Measurements from ENCODE around the gene RPS19BP1.
"Not testable (repeated sequence)": the region's sequence is repeated elsewhere in the genome, so short reads cannot be mapped to it uniquely, and the experiment has no call there.

The RPS19BP1 gene

GRCh38 chr22:39510529-39511149 lies 21.9 kb downstream of the RPS19BP1 start:
- no peak for DNase-seq

GRCh38 chr22:39508393-39508792 lies 24.2 kb downstream of the RPS19BP1 start:
- no peak for DNase-seq

- not testable (repeated sequence) for DNase-seq
These were observed 25.5 kb downstream of the RPS19BP1 start for GRCh38 chr22:39507021-39507420.

- no peak for DNase-seq
These were observed 28.5 kb downstream of the RPS19BP1 start for GRCh38 chr22:39504071-39504470.

- no peak for DNase-seq
These were observed 28.9 kb downstream of the RPS19BP1 start for GRCh38 chr22:39503630-39504029.

- no peak for DNase-seq
These were observed 29.6 kb downstream of the RPS19BP1 start for GRCh38 chr22:39502789-39503409.

- DNase-seq = peak; percentile 83 to 95
These were observed 30.3 kb downstream of the RPS19BP1 start, which contains the start of gene MIEF1 for GRCh38 chr22:39502109-39502788. Gene MIEF1, plus strand, starts transcription at chr22:39502290. Its CDS starts 9,005 bp downstream, at chr22:39511295.

GRCh38 chr22:39501644-39502108 lies 30.9 kb downstream of the RPS19BP1 start:
- no peak for DNase-seq

- DNase-seq = no peak
These were observed 32.4 kb downstream of the RPS19BP1 start for GRCh38 chr22:39500101-39500500.

- DNase-seq = no peak
These were observed 33.7 kb downstream of the RPS19BP1 start for GRCh38 chr22:39498802-39499201.

- peak in 1 of 2 experiments; percentile 43 for DNase-seq
These were observed 34.2 kb downstream of the RPS19BP1 start for GRCh38 chr22:39498368-39498767.

GRCh38 chr22:39497429-39497828 lies 35.1 kb downstream of the RPS19BP1 start:
- peak; percentile 56 to 87 for DNase-seq

- DNase-seq = peak in 1 of 2 experiments; percentile 54
These were observed 36.3 kb downstream of the RPS19BP1 start for GRCh38 chr22:39496131-39496838.

- no peak for DNase-seq
These were observed 38.0 kb downstream of the RPS19BP1 start for GRCh38 chr22:39494471-39495120.

GRCh38 chr22:39493759-39494158 lies 38.8 kb downstream of the RPS19BP1 start:
- DNase-seq = no peak

- DNase-seq = no peak
These were observed 40.4 kb downstream of the RPS19BP1 start for GRCh38 chr22:39492186-39492585.

GRCh38 chr22:39491696-39492095 lies 40.9 kb downstream of the RPS19BP1 start:
- no peak for DNase-seq

GRCh38 chr22:39490966-39491680 lies 41.4 kb downstream of the RPS19BP1 start:
- DNase-seq = no peak

- DNase-seq = peak; percentile 15 to 82
These were observed 42.3 kb downstream of the RPS19BP1 start for GRCh38 chr22:39490135-39490798.

- DNase-seq = no peak
These were observed 43.2 kb downstream of the RPS19BP1 start for GRCh38 chr22:39489094-39490068.
